Measurements from ENCODE around the gene SEC23IP.

DNA sequence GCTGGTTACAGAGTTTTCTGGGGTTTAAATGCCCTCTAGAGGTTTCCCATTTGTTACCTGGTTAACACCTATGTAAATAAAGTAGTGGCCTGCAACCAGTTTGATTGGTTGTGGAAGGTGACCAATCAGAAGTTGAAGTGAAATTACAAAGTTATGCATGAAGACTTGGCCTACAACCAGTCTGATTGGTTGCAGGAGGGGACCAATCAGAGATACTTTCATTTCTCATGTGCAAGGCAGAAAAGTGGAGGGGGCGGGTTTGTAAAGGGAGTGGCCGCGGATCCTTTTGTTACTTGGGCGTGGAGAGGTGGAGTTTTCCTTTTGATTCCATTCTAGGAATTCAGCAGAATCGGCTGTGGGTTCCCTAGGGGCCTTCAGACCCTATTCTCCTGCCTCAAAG lies 80.8 kb downstream of the SEC23IP start:
- no peak for TF ChIP-seq POLR2A (IDR thresholded peaks at IDR 0.05)
- TF ChIP-seq, protein P1, sequence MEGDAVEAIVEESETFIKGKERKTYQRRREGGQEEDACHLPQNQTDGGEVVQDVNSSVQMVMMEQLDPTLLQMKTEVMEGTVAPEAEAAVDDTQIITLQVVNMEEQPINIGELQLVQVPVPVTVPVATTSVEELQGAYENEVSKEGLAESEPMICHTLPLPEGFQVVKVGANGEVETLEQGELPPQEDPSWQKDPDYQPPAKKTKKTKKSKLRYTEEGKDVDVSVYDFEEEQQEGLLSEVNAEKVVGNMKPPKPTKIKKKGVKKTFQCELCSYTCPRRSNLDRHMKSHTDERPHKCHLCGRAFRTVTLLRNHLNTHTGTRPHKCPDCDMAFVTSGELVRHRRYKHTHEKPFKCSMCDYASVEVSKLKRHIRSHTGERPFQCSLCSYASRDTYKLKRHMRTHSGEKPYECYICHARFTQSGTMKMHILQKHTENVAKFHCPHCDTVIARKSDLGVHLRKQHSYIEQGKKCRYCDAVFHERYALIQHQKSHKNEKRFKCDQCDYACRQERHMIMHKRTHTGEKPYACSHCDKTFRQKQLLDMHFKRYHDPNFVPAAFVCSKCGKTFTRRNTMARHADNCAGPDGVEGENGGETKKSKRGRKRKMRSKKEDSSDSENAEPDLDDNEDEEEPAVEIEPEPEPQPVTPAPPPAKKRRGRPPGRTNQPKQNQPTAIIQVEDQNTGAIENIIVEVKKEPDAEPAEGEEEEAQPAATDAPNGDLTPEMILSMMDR (IDR thresholded peaks at IDR 0.05): no peak

Data from Peyer's patch (tissue), 4 donors.